ENCODE data around the gene CCDC7. TPM values are rescaled to one million over a fixed set of nuclear protein-coding genes. Genes with fewer than 3 reads are reported as not detected.

The CCDC7 gene
- total and polyA plus RNA-seq, 2 experiments from 2014 or later, result 0.83 to 1.6 TPM

DNA sequence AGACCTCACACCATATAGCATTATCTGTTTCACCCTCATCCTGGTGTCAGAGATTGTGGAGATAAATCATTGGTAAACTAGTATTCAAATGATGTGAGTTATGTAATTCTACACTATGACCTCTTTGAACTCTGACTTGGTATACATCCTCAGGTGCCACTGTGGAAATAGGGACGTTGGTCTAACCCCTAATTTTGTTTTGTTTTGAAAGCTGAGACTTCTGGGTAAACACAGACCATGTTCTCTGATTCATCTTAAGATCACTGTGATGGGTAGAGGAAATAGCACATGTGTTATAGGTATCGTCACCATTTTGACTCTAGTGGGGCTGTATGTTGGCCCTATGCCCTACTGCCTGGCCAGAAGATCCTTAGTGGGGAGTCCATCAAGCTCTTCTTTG lies 241.6 kb downstream of the CCDC7 start:
- Histone ChIP-seq H3K36me3 (ENCODE audit: insufficient read depth) (peaks cover 5% of the 10 kb centered on the region; the same call in 1 of the 2 replicates), H3K79me2 (replicated peaks; ENCODE audit: insufficient read depth) (no peaks in the 10 kb centered on the region), H3K27ac (ENCODE audit: low read depth) (no peak overlapping the region), H3F3A (replicated peaks; ENCODE audit: low read depth) (no peaks in the 10 kb centered on the region), H3K4me2 (no peak overlapping the region), H3K9me2 (ENCODE audit: insufficient read depth) (peaks cover 26% of the 10 kb centered on the region), H3K4me1 (ENCODE audit: insufficient read depth) (no peaks in the 10 kb centered on the region), H4K20me1 (replicated peaks; ENCODE audit: insufficient read depth) (no peaks in the 10 kb centered on the region), H2AFZ (no peak overlapping the region), H3K27me3 (ENCODE audit: insufficient read depth) (no peaks in the 10 kb centered on the region), H3K4me3 (no peak overlapping the region)
- H3K9me3 Mint-ChIP-seq, result peaks cover 4% of the 10 kb centered on the region; the same call in 1 of the 3 replicates
- no peaks in the 10 kb centered on the region for H3K4me1 Mint-ChIP-seq
- no peak overlapping the region for H3K27ac Mint-ChIP-seq
- TF ChIP-seq EZH2phosphoT487 (IDR thresholded peaks at IDR 0.05; ENCODE audit: unreplicated experiment) (no peak), STAT1 (IDR thresholded peaks at IDR 0.05; ENCODE audit: unreplicated experiment) (no peak), NANOG (IDR thresholded peaks at IDR 0.05; ENCODE audit: borderline replicate concordance) (no peak), ZNF462 (CRISPR knock-in tag; IDR thresholded peaks at IDR 0.05) (no peak), CTCF (conservative IDR thresholded peaks at IDR 0.05; ENCODE audit: low read depth in 2 of 2) (no peak), EZH2 (IDR thresholded peaks at IDR 0.05; ENCODE audit: low read depth, unreplicated experiment) (no peak), POLR2AphosphoS5 (IDR thresholded peaks at IDR 0.05; ENCODE audit: low read depth) (no peak), ZNF114 (CRISPR knock-in tag; IDR thresholded peaks at IDR 0.05) (no peak), CREB1 (CRISPR knock-in tag; IDR thresholded peaks at IDR 0.05; ENCODE audit: low read depth) (no peak), JUNB (IDR thresholded peaks at IDR 0.05; ENCODE audit: unreplicated experiment) (no peak), ZNF331 (CRISPR knock-in tag; IDR thresholded peaks at IDR 0.05; ENCODE audit: low read depth) (no peak)
- TF ChIP-seq, protein P1, sequence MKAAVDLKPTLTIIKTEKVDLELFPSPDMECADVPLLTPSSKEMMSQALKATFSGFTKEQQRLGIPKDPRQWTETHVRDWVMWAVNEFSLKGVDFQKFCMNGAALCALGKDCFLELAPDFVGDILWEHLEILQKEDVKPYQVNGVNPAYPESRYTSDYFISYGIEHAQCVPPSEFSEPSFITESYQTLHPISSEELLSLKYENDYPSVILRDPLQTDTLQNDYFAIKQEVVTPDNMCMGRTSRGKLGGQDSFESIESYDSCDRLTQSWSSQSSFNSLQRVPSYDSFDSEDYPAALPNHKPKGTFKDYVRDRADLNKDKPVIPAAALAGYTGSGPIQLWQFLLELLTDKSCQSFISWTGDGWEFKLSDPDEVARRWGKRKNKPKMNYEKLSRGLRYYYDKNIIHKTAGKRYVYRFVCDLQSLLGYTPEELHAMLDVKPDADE (IDR thresholded peaks at IDR 0.05), result no peak
- TF ChIP-seq, protein P2, sequence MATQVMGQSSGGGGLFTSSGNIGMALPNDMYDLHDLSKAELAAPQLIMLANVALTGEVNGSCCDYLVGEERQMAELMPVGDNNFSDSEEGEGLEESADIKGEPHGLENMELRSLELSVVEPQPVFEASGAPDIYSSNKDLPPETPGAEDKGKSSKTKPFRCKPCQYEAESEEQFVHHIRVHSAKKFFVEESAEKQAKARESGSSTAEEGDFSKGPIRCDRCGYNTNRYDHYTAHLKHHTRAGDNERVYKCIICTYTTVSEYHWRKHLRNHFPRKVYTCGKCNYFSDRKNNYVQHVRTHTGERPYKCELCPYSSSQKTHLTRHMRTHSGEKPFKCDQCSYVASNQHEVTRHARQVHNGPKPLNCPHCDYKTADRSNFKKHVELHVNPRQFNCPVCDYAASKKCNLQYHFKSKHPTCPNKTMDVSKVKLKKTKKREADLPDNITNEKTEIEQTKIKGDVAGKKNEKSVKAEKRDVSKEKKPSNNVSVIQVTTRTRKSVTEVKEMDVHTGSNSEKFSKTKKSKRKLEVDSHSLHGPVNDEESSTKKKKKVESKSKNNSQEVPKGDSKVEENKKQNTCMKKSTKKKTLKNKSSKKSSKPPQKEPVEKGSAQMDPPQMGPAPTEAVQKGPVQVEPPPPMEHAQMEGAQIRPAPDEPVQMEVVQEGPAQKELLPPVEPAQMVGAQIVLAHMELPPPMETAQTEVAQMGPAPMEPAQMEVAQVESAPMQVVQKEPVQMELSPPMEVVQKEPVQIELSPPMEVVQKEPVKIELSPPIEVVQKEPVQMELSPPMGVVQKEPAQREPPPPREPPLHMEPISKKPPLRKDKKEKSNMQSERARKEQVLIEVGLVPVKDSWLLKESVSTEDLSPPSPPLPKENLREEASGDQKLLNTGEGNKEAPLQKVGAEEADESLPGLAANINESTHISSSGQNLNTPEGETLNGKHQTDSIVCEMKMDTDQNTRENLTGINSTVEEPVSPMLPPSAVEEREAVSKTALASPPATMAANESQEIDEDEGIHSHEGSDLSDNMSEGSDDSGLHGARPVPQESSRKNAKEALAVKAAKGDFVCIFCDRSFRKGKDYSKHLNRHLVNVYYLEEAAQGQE (IDR thresholded peaks at IDR 0.05; ENCODE audit: unreplicated experiment), result no peak
- peaks cover 2% of the 10 kb centered on the region; the same call in 1 of the 3 replicates for H3K36me3 Mint-ChIP-seq (ENCODE audit: low read depth)
- no peak for DNase-seq (ENCODE audit: low spot score)
- no peak for ATAC-seq
- no peak overlapping the region for H3K4me3 Mint-ChIP-seq
- H3K27me3 Mint-ChIP-seq (ENCODE audit: insufficient read depth, low read depth, poor library complexity), result no peaks in the 10 kb centered on the region

All from GM23338 (cell line).